ENCODE measurements around the gene NBEAL2.

NBEAL2 gene

GRCh38 chr3:46978985-46979944 is at the start of gene NBEAL2:
NBEAL2 (plus strand) TSS chr3:46979666; CDS start chr3:46979862, 196 bp downstream.
- peak; percentile 97 for DNase-seq

GRCh38 chr3:46930166-46930944 is 49.1 kb upstream of the NBEAL2 start:
- DNase-seq: no peak

- no peak for DNase-seq
These were observed 48.5 kb upstream of the NBEAL2 start for GRCh38 chr3:46930945-46931403.

- DNase-seq: no peak
These were observed 47.7 kb upstream of the NBEAL2 start for GRCh38 chr3:46931631-46932331.

GRCh38 chr3:46932455-46933225 is 46.8 kb upstream of the NBEAL2 start:
- DNase-seq: no peak

- no peak for DNase-seq
These were observed 46.2 kb upstream of the NBEAL2 start for GRCh38 chr3:46933261-46933660.

- no peak for DNase-seq
These were observed 45.4 kb upstream of the NBEAL2 start for GRCh38 chr3:46934072-46934471.

- no peak for DNase-seq
These were observed 44.8 kb upstream of the NBEAL2 start for GRCh38 chr3:46934498-46935167.

GRCh38 chr3:46935168-46935858 is 44.2 kb upstream of the NBEAL2 start:
- no peak for DNase-seq

GRCh38 chr3:46935989-46936558 is 43.4 kb upstream of the NBEAL2 start:
- no peak for DNase-seq

GRCh38 chr3:46936733-46937250 is 42.7 kb upstream of the NBEAL2 start:
- DNase-seq: no peak

- no peak for DNase-seq
These were observed 41.3 kb upstream of the NBEAL2 start for GRCh38 chr3:46938118-46938517.

- DNase-seq: no peak
These were observed 39.7 kb upstream of the NBEAL2 start for GRCh38 chr3:46939578-46940445.

GRCh38 chr3:46942076-46942475 is 37.4 kb upstream of the NBEAL2 start:
- DNase-seq: no peak

GRCh38 chr3:46942481-46943236 is 36.8 kb upstream of the NBEAL2 start:
- no peak for DNase-seq

GRCh38 chr3:46943237-46944187 is 36.0 kb upstream of the NBEAL2 start:
- DNase-seq: no peak

GRCh38 chr3:46944191-46944590 is 35.3 kb upstream of the NBEAL2 start:
- DNase-seq: no peak

Data from activated CD4-positive, CD25-positive, alpha-beta regulatory T cell treated with anti-CD3 and anti-CD28 coated beads, Interleukin-2, amount 50 U/mL, for 72 hours (primary cell).